Prostate gland (tissue), 2 donors: ENCODE measurements around the gene POTEF.
"Not testable (repeated sequence)": the region's sequence is repeated elsewhere in the genome, so short reads cannot be mapped to it uniquely, and the experiment has no call there.

Source experiments
- POLR2AphosphoS5 ChIP-seq: sonication (generic); formaldehyde crosslinking; IDR thresholded peaks from one replicate; pipeline ENCODE4 v1.6.1; 2017; ENCODE audit warnings: antibody characterized with exemption
- TF ChIP-seq, protein P1 (sequence below), 4 experiments: fragments of 200-600 bp in 2 of 4; fragments of 450-650 bp in 2 of 4; sonication (generic) in 2 of 4; IDR thresholded peaks; 1 replicate in 3 of 4; 2 replicates in 1 of 4; pipeline ENCODE4 v1.5.1; 2016 to 2019; ENCODE audit warnings: antibody characterized with exemption in 4 of 4, mild to moderate bottlenecking in 2 of 4, moderate library complexity in 2 of 4

DNA sequence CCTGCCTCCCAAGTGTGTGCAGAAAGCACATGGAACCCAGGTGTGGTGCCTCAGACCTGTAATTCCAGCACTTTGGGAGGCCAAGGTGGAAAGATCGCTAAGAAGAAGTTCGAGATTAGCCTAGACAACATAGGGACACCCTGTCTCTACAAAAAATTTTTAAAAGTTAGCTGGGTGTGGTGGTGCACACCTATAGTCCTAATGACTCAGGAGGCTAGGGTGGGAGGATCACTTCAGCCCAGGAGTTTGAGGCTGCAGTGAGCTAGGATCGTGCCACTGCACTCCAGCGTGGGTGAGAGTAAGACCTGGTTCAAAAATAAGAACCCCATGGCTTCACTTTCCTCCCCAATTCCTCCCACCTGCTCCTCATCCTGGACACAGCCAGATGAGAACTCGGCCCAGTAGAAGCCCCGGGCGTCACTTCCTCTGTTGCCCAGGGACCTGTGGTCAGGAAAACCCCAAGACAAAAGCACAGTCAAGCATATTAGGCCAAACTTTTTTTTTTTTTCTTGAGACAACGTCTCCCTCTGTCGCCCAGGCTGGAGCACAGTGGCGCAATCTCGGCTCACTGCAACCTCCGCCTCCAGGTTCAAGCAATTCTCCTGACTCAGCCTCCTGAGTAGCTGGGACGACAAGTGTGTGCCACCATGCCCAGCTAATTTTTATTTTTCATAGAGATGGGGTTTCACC lies 28.9 kb upstream of the POTEF start:
- TF ChIP-seq, protein P1, sequence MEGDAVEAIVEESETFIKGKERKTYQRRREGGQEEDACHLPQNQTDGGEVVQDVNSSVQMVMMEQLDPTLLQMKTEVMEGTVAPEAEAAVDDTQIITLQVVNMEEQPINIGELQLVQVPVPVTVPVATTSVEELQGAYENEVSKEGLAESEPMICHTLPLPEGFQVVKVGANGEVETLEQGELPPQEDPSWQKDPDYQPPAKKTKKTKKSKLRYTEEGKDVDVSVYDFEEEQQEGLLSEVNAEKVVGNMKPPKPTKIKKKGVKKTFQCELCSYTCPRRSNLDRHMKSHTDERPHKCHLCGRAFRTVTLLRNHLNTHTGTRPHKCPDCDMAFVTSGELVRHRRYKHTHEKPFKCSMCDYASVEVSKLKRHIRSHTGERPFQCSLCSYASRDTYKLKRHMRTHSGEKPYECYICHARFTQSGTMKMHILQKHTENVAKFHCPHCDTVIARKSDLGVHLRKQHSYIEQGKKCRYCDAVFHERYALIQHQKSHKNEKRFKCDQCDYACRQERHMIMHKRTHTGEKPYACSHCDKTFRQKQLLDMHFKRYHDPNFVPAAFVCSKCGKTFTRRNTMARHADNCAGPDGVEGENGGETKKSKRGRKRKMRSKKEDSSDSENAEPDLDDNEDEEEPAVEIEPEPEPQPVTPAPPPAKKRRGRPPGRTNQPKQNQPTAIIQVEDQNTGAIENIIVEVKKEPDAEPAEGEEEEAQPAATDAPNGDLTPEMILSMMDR (IDR thresholded peaks at IDR 0.05), result not testable (repeated sequence)
- TF ChIP-seq POLR2AphosphoS5, result not testable (repeated sequence)
